Amniotic stem cell (primary cell): ENCODE measurements around the gene LRPPRC.
"Not testable (repeated sequence)": the region's sequence is repeated elsewhere in the genome, so short reads cannot be mapped to it uniquely, and the experiment has no call there.

ENCODE experiments used
- DNase-seq: peaks from one replicate; lab custom pipeline; 2025; lab: John Stamatoyannopoulos, UW

Gene LRPPRC

GRCh38 chr2:43995733-43996533 is at the start of gene LRPPRC:
LRPPRC (minus strand) TSS chr2:43995989; CDS start chr2:43995947, 42 bp downstream.
- DNase-seq = peak; percentile 92

- no peak for DNase-seq
These were observed 49.3 kb upstream of the LRPPRC start for GRCh38 chr2:44045061-44045460.

GRCh38 chr2:44044281-44044720 is 48.5 kb upstream of the LRPPRC start:
- peak; percentile 77 for DNase-seq

- DNase-seq = no peak
These were observed 44.6 kb upstream of the LRPPRC start for GRCh38 chr2:44040365-44040764.

GRCh38 chr2:44038277-44038676 is 42.5 kb upstream of the LRPPRC start:
- no peak for DNase-seq

- no peak for DNase-seq
These were observed 41.4 kb upstream of the LRPPRC start for GRCh38 chr2:44037221-44037620.

- no peak for DNase-seq
These were observed 38.2 kb upstream of the LRPPRC start for GRCh38 chr2:44033947-44034346.

GRCh38 chr2:44027076-44027475 is 31.3 kb upstream of the LRPPRC start:
- not testable (repeated sequence) for DNase-seq

GRCh38 chr2:44016282-44016681 is 20.5 kb upstream of the LRPPRC start:
- no peak for DNase-seq

- DNase-seq = no peak
These were observed 19.4 kb upstream of the LRPPRC start for GRCh38 chr2:44015239-44015638.

GRCh38 chr2:44013205-44013604 is 17.4 kb upstream of the LRPPRC start:
- not testable (repeated sequence) for DNase-seq

GRCh38 chr2:44010266-44010665 is 14.5 kb upstream of the LRPPRC start:
- DNase-seq = no peak

GRCh38 chr2:44009136-44009735 is 13.4 kb upstream of the LRPPRC start:
- no peak for DNase-seq

- DNase-seq = no peak
These were observed 10.1 kb upstream of the LRPPRC start for GRCh38 chr2:44005846-44006245.

- DNase-seq = no peak
These were observed 9.2 kb upstream of the LRPPRC start for GRCh38 chr2:44004735-44005602.

- DNase-seq = no peak
These were observed 5.9 kb upstream of the LRPPRC start for GRCh38 chr2:44001716-44002115.

GRCh38 chr2:43998263-43998662 is 2.5 kb upstream of the LRPPRC start:
- no peak for DNase-seq

GRCh38 chr2:43993437-43993836 is 2.4 kb downstream of the LRPPRC start:
- DNase-seq = no peak

- no peak for DNase-seq
These were observed 6.2 kb downstream of the LRPPRC start for GRCh38 chr2:43989545-43989944.

- no peak for DNase-seq
These were observed 9.2 kb downstream of the LRPPRC start for GRCh38 chr2:43986600-43986999.

- DNase-seq = no peak
These were observed 10.4 kb downstream of the LRPPRC start for GRCh38 chr2:43985359-43985758.

GRCh38 chr2:43984533-43984932 is 11.3 kb downstream of the LRPPRC start:
- no peak for DNase-seq

- DNase-seq = no peak
These were observed 14.9 kb downstream of the LRPPRC start for GRCh38 chr2:43980902-43981301.
